Lung (tissue), 16 donors: ENCODE measurements around the gene ERVK3-1. TPM values are rescaled to one million over a fixed set of nuclear protein-coding genes. Genes with fewer than 3 reads are reported as not detected.
"Not testable (repeated sequence)": the region's sequence is repeated elsewhere in the genome, so short reads cannot be mapped to it uniquely, and the experiment has no call there.

Experiments used
- ATAC-seq: fragments of 200-7000 bp; cut with Tn5 transposase; one replicate; pipeline ENCODE4 v1.9.1; 2020; ENCODE audit warnings: moderate number of reproducible peaks; ENCODE audit not compliant: insufficient read depth, low FRiP score
- DNase-seq, 3 donors: peaks; one replicate each; pipeline ENCODE4 v3.0.0-alpha.2; 2013 to 2017
- H3K27ac ChIP-seq, 2 donors: one replicate each; pipeline ENCODE4 v1.5.1; 2013; ENCODE audit warnings: mild to moderate bottlenecking in 2 of 2, moderate library complexity in 2 of 2, control low read depth in 1 of 2, inconsistent platforms in 1 of 2, low read depth in 1 of 2, low read length in 1 of 2
- H3K27me3 ChIP-seq, 3 donors: one replicate each; pipeline ENCODE4 v1.5.1; 2013; ENCODE audit warnings: low read length in 2 of 3; ENCODE audit not compliant: control insufficient read depth in 3 of 3, insufficient read depth in 3 of 3
- H3K36me3 ChIP-seq, 4 donors: one replicate each; pipeline ENCODE4 v1.5.1; 2013; ENCODE audit warnings: low read length in 4 of 4, mild to moderate bottlenecking in 1 of 4, moderate library complexity in 1 of 4; ENCODE audit not compliant: control insufficient read depth in 4 of 4, insufficient read depth in 4 of 4
- H3K4me1 ChIP-seq, 5 donors: one replicate each; pipeline ENCODE4 v1.5.1; 2013; ENCODE audit warnings: low read length in 5 of 5, mild to moderate bottlenecking in 2 of 5, moderate library complexity in 1 of 5; ENCODE audit not compliant: control insufficient read depth in 5 of 5, insufficient read depth in 5 of 5
- H3K4me3 ChIP-seq: one replicate; pipeline ENCODE4 v1.5.1; 2013; ENCODE audit warnings: mild to moderate bottlenecking, control low read depth, moderate library complexity
- H3K9ac ChIP-seq, 2 donors: one replicate each; pipeline ENCODE4 v1.5.1; 2013; ENCODE audit warnings: low read length in 2 of 2, control low read depth in 1 of 2; ENCODE audit not compliant: insufficient read depth in 1 of 2
- H3K9me3 ChIP-seq, 4 donors: one replicate each; pipeline ENCODE4 v1.5.1; 2013; ENCODE audit warnings: low read length in 3 of 4, mild to moderate bottlenecking in 1 of 4, moderate library complexity in 1 of 4; ENCODE audit not compliant: control insufficient read depth in 4 of 4, insufficient read depth in 3 of 4
- CTCF ChIP-seq: IDR thresholded peaks from 2 replicates; pipeline ENCODE4 v1.5.1; 2012; ENCODE audit warnings: mild to moderate bottlenecking; ENCODE audit errors: control extremely low read depth, extremely low read depth
- WGBS, 2 donors: extraction: QIAGEN DNeasy Blood & Tissue Kit; methylation state at CpG; one replicate each; pipeline ENCODE4 v1.1.7; 2013; 5-methylcytosine and 5-hydroxymethylcytosine counted together
- long read RNA-seq, 5 donors: transcript quantifications; one replicate each; lab custom pipeline, GENCODE V29; 2026
- polyA plus RNA-seq, 2 donors: library from polyadenylated mRNA; stranded (reverse); fragments of 200-250 nt; gene quantifications; one replicate each; pipeline ENCODE4 v1.2.1, GENCODE V29; 2013
- total RNA-seq, 2 donors: library from RNA; depleted of rRNA in 1 of 2; stranded (reverse); fragments of >200 nt in 1 of 2; gene quantifications; one replicate each; pipeline ENCODE4 v1.2.1, GENCODE V29; 2014 to 2021
- donor health status: control.
- donor health status: control.
- donor health status: Bipolar disorder and iron deficiency.
- donor health status: healthy.
- donor health status: DM: yes; HTN: yes; CAD: no.

ERVK3-1 gene
- 10 to 100 TPM; 31.8 to 58.8 TPM for total RNA-seq
- polyA plus RNA-seq = 10 to 100 TPM; 38.0 to 38.1 TPM
- long read RNA-seq, donor 1, transcript ERVK3-1-201 (4 exons, 1,469 nt) = major isoform, 14 of 21 reads
- long read RNA-seq, donor 1, partial matches to known transcripts = 0 of 21 reads
- long read RNA-seq, donor 1, other reads (novel, unspliced or antisense) = 0 of 21 reads
- long read RNA-seq, donor 2, partial matches to known transcripts = 63 of 69 reads
- long read RNA-seq, donor 2, other reads (novel, unspliced or antisense) = 0 of 69 reads
- long read RNA-seq, donor 3, transcript ERVK3-1-201 (4 exons, 1,469 nt) = major isoform, 10 of 11 reads
- long read RNA-seq, donor 3, partial matches to known transcripts = 0 of 11 reads
- long read RNA-seq, donor 3, other reads (novel, unspliced or antisense) = 0 of 11 reads
- long read RNA-seq, donor 4, partial matches to known transcripts = 0 of 6 reads
- long read RNA-seq, donor 4, other reads (novel, unspliced or antisense) = 0 of 6 reads
- long read RNA-seq, donor 5, transcript ERVK3-1-201 (4 exons, 1,469 nt) = major isoform, 16 of 23 reads
- long read RNA-seq, donor 5, partial matches to known transcripts = 0 of 23 reads
- long read RNA-seq, donor 5, other reads (novel, unspliced or antisense) = 0 of 23 reads

- H3K27ac ChIP-seq = peak within 1 kb of the TSS; percentile 85 to 95
- H3K36me3 ChIP-seq = peaks cover 18 to 25% (median 22%) of the 10 kb centered on the region in 4 donors
- TF ChIP-seq CTCF = no peak
- peak within 1 kb of the TSS; percentile 76 to 88 for H3K9ac ChIP-seq
- peak; percentile 99 for ATAC-seq
- peak within 1 kb of the TSS; percentile 85 for H3K4me3 ChIP-seq
- peaks cover 0 to 13% (median 0%) of the 10 kb centered on the region in 4 donors for H3K9me3 ChIP-seq
- 1% methylated on average over 55 of the region's 55 CpGs for WGBS, 2 donors
- peaks cover 0 to 14% (median 7%) of the 10 kb centered on the region in 5 donors for H3K4me1 ChIP-seq
- DNase-seq = peak; percentile 96 to 98 (median 96)
- H3K27me3 ChIP-seq = no peaks in the 10 kb centered on the region
Observed at GRCh38 chr19:58305065-58305931, at the start of gene ERVK3-1. TSS of gene ERVK3-1 (plus strand) at chr19:58305377. CDS start at chr19:58312169, 6,792 bp downstream.

GRCh38 chr19:58258259-58258658, 46.9 kb upstream of the ERVK3-1 start:
- DNase-seq, ATAC-seq, H3K4me3 ChIP-seq, H3K27ac ChIP-seq, H3K4me1 ChIP-seq, H3K9ac ChIP-seq, H3K27me3 ChIP-seq: not testable (repeated sequence)
- Histone ChIP-seq H3K9me3 (peaks cover 58 to 80% (median 77%) of the 10 kb centered on the region in 4 donors), H3K36me3 (peaks cover 24 to 91% (median 83%) of the 10 kb centered on the region in 4 donors)
- 91 to 93% methylated on average over 3 to 4 of the region's 4 CpGs for WGBS, 2 donors

GRCh38 chr19:58261600-58261967, 43.6 kb upstream of the ERVK3-1 start:
- 96 to 99% methylated on average over 3 of the region's 3 CpGs for WGBS, 2 donors
- no peak overlapping the region for H3K27ac ChIP-seq
- H3K4me3 ChIP-seq = no peak overlapping the region
- no peak for ATAC-seq
- peaks cover 52 to 84% (median 74%) of the 10 kb centered on the region in 4 donors for H3K9me3 ChIP-seq
- TF ChIP-seq CTCF = no peak
- no peaks in the 10 kb centered on the region for H3K27me3 ChIP-seq
- no peak overlapping the region for H3K9ac ChIP-seq
- peaks cover 17 to 84% (median 75%) of the 10 kb centered on the region in 4 donors for H3K36me3 ChIP-seq
- no peaks in the 10 kb centered on the region for H3K4me1 ChIP-seq
- DNase-seq = no peak
